Measurements from ENCODE around the gene SLC16A10. TPM values are rescaled to one million over a fixed set of nuclear protein-coding genes. Genes with fewer than 3 reads are reported as not detected.

Gene SLC16A10
- total RNA-seq, 2 experiments from 2014 or later, result 13.4 to 13.8 TPM

GRCh38 chr6:111119571-111120329 is 32.4 kb downstream of the SLC16A10 start:
- peaks cover 0 to 5% of the 10 kb centered on the region in 2 experiments for H3K9me3 ChIP-seq (ENCODE audit: control insufficient read depth in 1 of 2, insufficient read depth in 1 of 2, low read length in 2 of 2)
- H3K27ac ChIP-seq (ENCODE audit: low read depth in 1 of 2, low read length in 2 of 2), result no peak overlapping the region
- no peaks in the 10 kb centered on the region for H3K27me3 ChIP-seq (ENCODE audit: control insufficient read depth in 1 of 2, insufficient read depth in 2 of 2, low read length in 2 of 2)
- no peak overlapping the region for H3K4me3 ChIP-seq (ENCODE audit: low read length)
- Mint-ChIP-seq H3K27ac (no peak overlapping the region), H3K4me3 (no peak overlapping the region), H3K36me3 (ENCODE audit: low read depth) (peaks cover 22% of the 10 kb centered on the region), H3K9me3 (peaks cover 2% of the 10 kb centered on the region), H3K27me3 (no peaks in the 10 kb centered on the region), H3K4me1 (ENCODE audit: low read depth) (peaks cover 36% of the 10 kb centered on the region)
- TF ChIP-seq CTCF (IDR thresholded peaks at IDR 0.05), result no peak
- no peak for ATAC-seq (ENCODE audit: poor library complexity)
- H3K36me3 ChIP-seq (ENCODE audit: insufficient read depth, low read length), result no peaks in the 10 kb centered on the region
- CTCF ChIA-PET, result interaction anchor here (0.6 kb wide), 1 partner anchor 35 kb away, joined by 3 read pairs; no protein-coding TSS in a partner anchor
- DNase-seq, result peak in 2 of 14 experiments; percentile 19 to 30
- H3K4me1 ChIP-seq (ENCODE audit: insufficient read depth, low read length), result peaks cover 22% of the 10 kb centered on the region
- intact Hi-C loops (cut with DNase I, micrococcal nuclease), result no loop called here
- POLR2A ChIA-PET, result interaction anchor here (1.9 kb wide), 1 partner anchor 11 kb away, joined by 5 read pairs; no protein-coding TSS in a partner anchor

DNA sequence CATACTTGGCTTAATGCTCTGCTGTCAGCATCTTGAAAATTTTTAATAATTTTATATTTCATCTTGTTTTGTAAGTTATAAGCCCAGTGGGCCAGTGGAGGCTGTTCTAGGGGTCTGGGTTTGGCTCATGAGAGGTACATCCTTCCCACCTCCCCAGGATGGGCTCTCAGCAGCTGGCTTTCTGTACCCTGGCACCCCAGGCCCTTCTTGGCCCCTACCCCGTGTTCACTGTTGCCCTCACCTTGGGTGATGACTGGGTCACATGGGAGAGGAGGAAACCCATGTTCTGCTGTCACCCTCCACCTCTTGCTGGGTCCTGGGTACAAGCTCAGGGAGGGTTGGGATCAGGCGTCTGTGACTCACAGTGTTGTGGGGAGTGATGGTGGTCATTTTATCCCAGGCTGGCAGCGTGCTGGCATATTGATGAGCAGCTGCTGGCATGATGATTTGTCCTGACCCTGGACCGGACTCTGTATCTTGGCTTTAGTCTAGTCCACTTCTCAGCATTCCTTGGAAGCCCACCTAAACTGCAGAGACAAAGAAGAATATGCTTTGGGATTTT is 34.6 kb downstream of the SLC16A10 start:
- Mint-ChIP-seq H3K4me3 (no peak overlapping the region), H3K27me3 (no peaks in the 10 kb centered on the region), H3K36me3 (ENCODE audit: low read depth) (peaks cover 18% of the 10 kb centered on the region), H3K27ac (peak overlapping the region; percentile 85), H3K4me1 (ENCODE audit: low read depth) (peaks cover 23% of the 10 kb centered on the region), H3K9me3 (no peaks in the 10 kb centered on the region)
- H3K4me1 ChIP-seq (ENCODE audit: insufficient read depth, low read length), result peaks cover 15% of the 10 kb centered on the region
- H3K36me3 ChIP-seq (ENCODE audit: insufficient read depth, low read length), result no peaks in the 10 kb centered on the region
- H3K27ac ChIP-seq (ENCODE audit: low read depth in 1 of 2, low read length in 2 of 2), result no peak overlapping the region
- CTCF ChIA-PET, result no interaction called here
- POLR2A ChIA-PET, result interaction anchor here (0.7 to 1.4 kb wide), 2 partner anchors 13 to 33 kb away, joined by 4 read pairs; no protein-coding TSS in a partner anchor
- no peak for TF ChIP-seq CTCF (IDR thresholded peaks at IDR 0.05)
- intact Hi-C loops (cut with DNase I, micrococcal nuclease), result no loop called here
- no peaks in the 10 kb centered on the region for H3K27me3 ChIP-seq (ENCODE audit: control insufficient read depth in 1 of 2, insufficient read depth in 2 of 2, low read length in 2 of 2)
- DNase-seq, result no peak
- ATAC-seq (ENCODE audit: poor library complexity), result no peak
- H3K4me3 ChIP-seq (ENCODE audit: low read length), result no peak overlapping the region
- H3K9me3 ChIP-seq (ENCODE audit: control insufficient read depth in 1 of 2, insufficient read depth in 1 of 2, low read length in 2 of 2), result peaks cover 0 to 4% of the 10 kb centered on the region in 2 experiments

- DNase-seq, result peak in 1 of 14 experiments; percentile 3
- intact Hi-C loops (cut with DNase I, micrococcal nuclease), result no loop called here
- POLR2A ChIA-PET, result no interaction called here
- Histone ChIP-seq H3K27me3 (ENCODE audit: control insufficient read depth in 1 of 2, insufficient read depth in 2 of 2, low read length in 2 of 2) (no peaks in the 10 kb centered on the region), H3K9me3 (ENCODE audit: control insufficient read depth in 1 of 2, insufficient read depth in 1 of 2, low read length in 2 of 2) (no peaks in the 10 kb centered on the region), H3K4me3 (ENCODE audit: low read length) (no peak overlapping the region), H3K4me1 (ENCODE audit: insufficient read depth, low read length) (peaks cover 15% of the 10 kb centered on the region), H3K27ac (ENCODE audit: low read depth in 1 of 2, low read length in 2 of 2) (no peak overlapping the region), H3K36me3 (ENCODE audit: insufficient read depth, low read length) (no peaks in the 10 kb centered on the region)
- peaks cover 24% of the 10 kb centered on the region for H3K36me3 Mint-ChIP-seq (ENCODE audit: low read depth)
- peaks cover 31% of the 10 kb centered on the region for H3K4me1 Mint-ChIP-seq (ENCODE audit: low read depth)
- peak; percentile 43 for ATAC-seq (ENCODE audit: poor library complexity)
- no peaks in the 10 kb centered on the region for H3K27me3 Mint-ChIP-seq
- H3K9me3 Mint-ChIP-seq, result no peaks in the 10 kb centered on the region
- H3K27ac Mint-ChIP-seq, result peak overlapping the region; percentile 85
- CTCF ChIA-PET, result no interaction called here
- H3K4me3 Mint-ChIP-seq, result no peak overlapping the region
- TF ChIP-seq CTCF (IDR thresholded peaks at IDR 0.05), result no peak
Measured at GRCh38 chr6:111122458-111123286, 35.4 kb downstream of the SLC16A10 start.
